Body of pancreas (tissue), 4 donors: Measurements from ENCODE around the gene SERPINA1. TPM values are rescaled to one million over a fixed set of nuclear protein-coding genes. Genes with fewer than 3 reads are reported as not detected.
"Not testable (repeated sequence)": the region's sequence is repeated elsewhere in the genome, so short reads cannot be mapped to it uniquely, and the experiment has no call there.

Source experiments
- ATAC-seq: fragments of 150-250 bp; one replicate; pipeline ENCODE4 v1.9.1; 2016
- DNase-seq, 4 donors: peaks; one replicate each; pipeline ENCODE4 v3.0.0-alpha.2; 2019
- H3K27ac ChIP-seq, 4 donors: fragments of 200-600 bp; sonication (generic); 1 replicate in 3 of 4; 2 replicates in 1 of 4; pipeline versions ENCODE4 v1.5.1 to v1.6.1; 2016 to 2019; ENCODE audit warnings: mild to moderate bottlenecking in 1 of 4, mixed read lengths in 1 of 4, moderate library complexity in 1 of 4
- H3K27me3 ChIP-seq, 2 donors: fragments of 200-600 bp; sonication (generic); one replicate each; pipeline ENCODE4 v1.6.0; 2016; ENCODE audit warnings: mild to moderate bottlenecking in 1 of 2
- H3K36me3 ChIP-seq, 2 donors: fragments of 200-600 bp; sonication (generic); replicated peaks in 1 of 2; 2 replicates each; pipeline ENCODE4 v1.5.1; 2016; ENCODE audit warnings: low read depth in 2 of 2; ENCODE audit not compliant: insufficient read depth in 1 of 2
- H3K4me1 ChIP-seq: fragments of 200-600 bp; sonication (generic); one replicate; pipeline ENCODE4 v1.6.0; 2016
- H3K4me3 ChIP-seq, 2 donors: fragments of 200-600 bp; sonication (generic); 1 replicate in 1 of 2; 2 replicates in 1 of 2; pipeline ENCODE4 v1.5.1; 2016 to 2019
- H3K9me3 ChIP-seq, 3 donors: fragments of 200-600 bp; sonication (generic); 1 replicate in 2 of 3; 2 replicates in 1 of 3; pipeline ENCODE4 v1.5.1; 2016
- POLR2A ChIP-seq, 3 donors: fragments of 450-650 bp; IDR thresholded peaks; one replicate each; pipeline ENCODE4 v1.6.1; 2016; ENCODE audit warnings: antibody characterized with exemption in 3 of 3, mild to moderate bottlenecking in 2 of 3
- WGBS, 2 donors: methylation state at CpG; one replicate each; pipeline ENCODE4 v1.1.5; 2017; 5-methylcytosine and 5-hydroxymethylcytosine counted together
- intact Hi-C: fragments of 100-400 bp; cut with DNase I; formaldehyde crosslinking; loops from one replicate; pipeline ENCODE4 v1.15.1; 2023
- total RNA-seq, 2 donors: library from RNA; depleted of rRNA; stranded (reverse); fragments of >200 nt; gene quantifications; one replicate each; pipeline ENCODE4 v1.1.0, GENCODE V29; 2016
- TF ChIP-seq, protein P1 (sequence below), 7 experiments: fragments of 450-650 bp in 4 of 7; fragments of 200-600 bp in 3 of 7; sonication (generic) in 3 of 7; IDR thresholded peaks; one replicate each; pipeline ENCODE4 v1.5.1; 2016 to 2019; ENCODE audit warnings: antibody characterized with exemption in 7 of 7

Gene SERPINA1
- total RNA-seq, 2 donors from 2014 or later = 77.8 to 86.4 TPM

DNA sequence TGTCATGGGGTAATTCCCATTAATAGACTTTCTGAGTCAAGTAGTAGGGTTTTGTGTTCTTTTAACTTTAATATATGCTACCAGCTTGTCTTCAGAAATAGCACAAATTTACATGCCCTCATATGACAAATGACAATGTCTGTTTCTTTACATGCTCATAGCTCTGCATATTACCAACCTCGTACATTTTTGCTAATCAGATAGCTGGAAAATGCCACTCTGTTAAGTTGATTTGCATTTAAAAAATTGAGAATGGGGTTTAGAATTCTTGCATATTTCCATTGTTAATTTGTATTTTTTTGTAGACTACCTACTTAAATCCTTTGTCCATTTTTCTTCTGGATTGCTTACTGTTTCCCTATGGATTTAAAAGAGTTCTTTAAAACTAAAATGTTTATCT lies 31.2 kb downstream of the SERPINA1 start:
- H3K4me1 ChIP-seq = peaks cover 5% of the 10 kb centered on the region
- TF ChIP-seq, protein P1, sequence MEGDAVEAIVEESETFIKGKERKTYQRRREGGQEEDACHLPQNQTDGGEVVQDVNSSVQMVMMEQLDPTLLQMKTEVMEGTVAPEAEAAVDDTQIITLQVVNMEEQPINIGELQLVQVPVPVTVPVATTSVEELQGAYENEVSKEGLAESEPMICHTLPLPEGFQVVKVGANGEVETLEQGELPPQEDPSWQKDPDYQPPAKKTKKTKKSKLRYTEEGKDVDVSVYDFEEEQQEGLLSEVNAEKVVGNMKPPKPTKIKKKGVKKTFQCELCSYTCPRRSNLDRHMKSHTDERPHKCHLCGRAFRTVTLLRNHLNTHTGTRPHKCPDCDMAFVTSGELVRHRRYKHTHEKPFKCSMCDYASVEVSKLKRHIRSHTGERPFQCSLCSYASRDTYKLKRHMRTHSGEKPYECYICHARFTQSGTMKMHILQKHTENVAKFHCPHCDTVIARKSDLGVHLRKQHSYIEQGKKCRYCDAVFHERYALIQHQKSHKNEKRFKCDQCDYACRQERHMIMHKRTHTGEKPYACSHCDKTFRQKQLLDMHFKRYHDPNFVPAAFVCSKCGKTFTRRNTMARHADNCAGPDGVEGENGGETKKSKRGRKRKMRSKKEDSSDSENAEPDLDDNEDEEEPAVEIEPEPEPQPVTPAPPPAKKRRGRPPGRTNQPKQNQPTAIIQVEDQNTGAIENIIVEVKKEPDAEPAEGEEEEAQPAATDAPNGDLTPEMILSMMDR (IDR thresholded peaks at IDR 0.05) = no peak
- TF ChIP-seq POLR2A (IDR thresholded peaks at IDR 0.05) = no peak
- H3K36me3 ChIP-seq = no peaks in the 10 kb centered on the region
- WGBS, 2 donors = 39 to 46% methylated on average over 1 of the region's 1 CpG
- intact Hi-C loops = no loop called here
- ATAC-seq (no peak), DNase-seq (no peak)
- H3K4me3 ChIP-seq = no peak overlapping the region
- no peaks in the 10 kb centered on the region for H3K9me3 ChIP-seq
- no peaks in the 10 kb centered on the region for H3K27me3 ChIP-seq
- H3K27ac ChIP-seq = no peak overlapping the region

DNA sequence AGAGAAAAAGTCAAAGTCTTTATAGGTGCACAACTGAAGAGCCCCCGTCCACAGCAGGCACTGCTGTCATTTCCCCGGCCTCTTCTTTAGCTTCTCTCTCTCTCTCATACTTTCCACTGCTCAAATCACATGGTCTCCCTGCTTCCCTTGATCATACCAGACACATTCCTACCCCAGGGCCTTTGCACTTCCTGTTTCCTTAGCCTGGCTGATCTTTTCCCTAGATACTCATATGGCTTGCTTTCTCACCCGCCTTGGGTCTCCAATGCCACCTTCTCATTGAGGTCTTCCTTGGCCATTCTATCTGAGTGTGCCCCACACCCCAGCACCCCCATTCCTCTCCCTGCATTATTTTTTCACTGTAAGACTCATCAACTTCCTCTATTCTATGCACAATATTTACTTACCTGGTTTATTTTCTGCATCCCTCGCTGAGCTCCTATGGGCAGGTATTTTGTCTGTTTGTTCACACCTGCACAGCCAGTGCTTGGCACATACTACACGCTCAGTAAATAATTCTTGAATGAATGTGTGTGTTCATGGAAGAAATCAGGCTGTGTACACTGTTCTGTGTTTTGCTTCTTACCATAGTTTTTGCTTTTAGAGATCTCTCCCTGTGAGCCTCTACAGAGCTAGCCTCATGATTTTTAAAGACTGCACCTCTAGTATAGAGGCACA lies 31.9 kb downstream of the SERPINA1 start:
- H3K36me3 ChIP-seq = no peaks in the 10 kb centered on the region
- no peaks in the 10 kb centered on the region for H3K9me3 ChIP-seq
- TF ChIP-seq, protein P1 (IDR thresholded peaks at IDR 0.05) = no peak
- TF ChIP-seq POLR2A (IDR thresholded peaks at IDR 0.05) = no peak
- H3K4me3 ChIP-seq = no peak overlapping the region
- intact Hi-C loops = no loop called here
- DNase-seq = no peak
- no peak for ATAC-seq
- no peak overlapping the region for H3K27ac ChIP-seq
- H3K4me1 ChIP-seq = peaks cover 5% of the 10 kb centered on the region
- no peaks in the 10 kb centered on the region for H3K27me3 ChIP-seq
- 64 to 67% methylated on average over 5 of the region's 5 CpGs for WGBS, 2 donors

DNA sequence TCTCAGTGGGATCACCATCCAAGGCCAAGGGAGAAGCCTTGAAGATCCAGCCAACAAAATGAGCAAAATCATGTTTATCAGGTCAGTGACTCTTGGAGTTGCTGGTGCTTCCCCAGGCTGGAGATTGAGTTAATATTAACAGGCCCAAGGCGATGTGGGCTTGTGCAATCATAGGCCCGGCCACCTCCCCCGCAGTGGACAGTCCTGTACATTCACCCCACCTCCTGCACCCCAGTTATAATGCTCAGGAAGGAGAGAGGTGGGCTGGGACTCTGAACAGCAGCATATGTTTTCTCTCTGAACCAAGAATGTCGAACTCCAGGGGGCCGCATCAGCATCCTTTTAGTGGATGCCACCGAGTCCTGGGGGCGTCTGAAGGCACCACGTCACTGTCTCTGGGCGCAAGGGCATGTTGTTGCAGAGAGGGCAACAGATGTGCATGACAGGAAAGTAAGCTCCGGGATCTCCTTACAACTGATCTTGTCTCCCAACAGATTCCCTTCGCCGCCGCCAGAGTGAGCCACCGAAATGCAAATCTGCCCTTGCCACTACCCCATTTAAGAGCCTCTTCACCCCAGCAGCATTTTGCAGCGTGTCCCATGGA lies 33.1 kb downstream of the SERPINA1 start:
- no peak overlapping the region for H3K4me3 ChIP-seq
- intact Hi-C loops = no loop called here
- no peaks in the 10 kb centered on the region for H3K27me3 ChIP-seq
- ATAC-seq (peak; percentile 59), DNase-seq (peak; percentile 18 to 49 (median 33))
- WGBS, 2 donors = 6 to 21% methylated on average over 15 of the region's 15 CpGs
- TF ChIP-seq, protein P1 (IDR thresholded peaks at IDR 0.05) = peak in 5 of 7 experiments; percentile 17 to 45 (median 20)
- no peak for TF ChIP-seq POLR2A (IDR thresholded peaks at IDR 0.05)
- H3K36me3 ChIP-seq = no peaks in the 10 kb centered on the region
- no peaks in the 10 kb centered on the region for H3K9me3 ChIP-seq
- H3K4me1 ChIP-seq = peaks cover 5% of the 10 kb centered on the region
- H3K27ac ChIP-seq = no peak overlapping the region

DNA sequence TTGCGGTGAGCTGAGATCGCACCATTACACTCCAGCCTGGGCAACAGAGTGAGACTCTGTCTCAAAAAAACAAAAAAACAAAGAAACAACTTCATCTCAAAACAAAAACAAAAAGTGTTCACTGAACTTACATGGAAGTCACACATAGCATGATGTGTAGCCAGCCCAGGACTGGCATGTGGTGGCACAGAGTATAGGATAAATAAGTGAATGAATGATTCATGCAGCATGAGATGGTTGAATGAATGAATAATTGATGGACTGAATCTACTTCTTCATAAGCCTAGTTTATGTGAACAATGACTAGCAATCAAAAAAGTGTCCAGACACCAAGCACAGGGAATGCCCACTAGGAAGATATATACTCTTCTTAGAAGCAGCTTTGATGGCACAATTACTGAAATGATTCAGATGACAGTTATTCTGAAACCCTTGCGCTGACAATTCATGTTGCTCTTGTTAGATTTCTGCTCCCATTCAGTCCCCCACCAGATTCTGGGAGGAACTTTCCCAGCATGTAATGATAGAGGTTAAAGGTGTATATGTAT lies 33.7 kb downstream of the SERPINA1 start:
- no peaks in the 10 kb centered on the region for H3K9me3 ChIP-seq
- no peaks in the 10 kb centered on the region for H3K36me3 ChIP-seq
- 88 to 95% methylated on average over 3 of the region's 3 CpGs for WGBS, 2 donors
- H3K27me3 ChIP-seq = no peaks in the 10 kb centered on the region
- DNase-seq (no peak), ATAC-seq (no peak)
- no peak overlapping the region for H3K4me3 ChIP-seq
- intact Hi-C loops = no loop called here
- H3K27ac ChIP-seq = no peak overlapping the region
- TF ChIP-seq POLR2A (IDR thresholded peaks at IDR 0.05) = no peak
- TF ChIP-seq, protein P1 (IDR thresholded peaks at IDR 0.05) = no peak
- H3K4me1 ChIP-seq = peaks cover 5% of the 10 kb centered on the region

DNA sequence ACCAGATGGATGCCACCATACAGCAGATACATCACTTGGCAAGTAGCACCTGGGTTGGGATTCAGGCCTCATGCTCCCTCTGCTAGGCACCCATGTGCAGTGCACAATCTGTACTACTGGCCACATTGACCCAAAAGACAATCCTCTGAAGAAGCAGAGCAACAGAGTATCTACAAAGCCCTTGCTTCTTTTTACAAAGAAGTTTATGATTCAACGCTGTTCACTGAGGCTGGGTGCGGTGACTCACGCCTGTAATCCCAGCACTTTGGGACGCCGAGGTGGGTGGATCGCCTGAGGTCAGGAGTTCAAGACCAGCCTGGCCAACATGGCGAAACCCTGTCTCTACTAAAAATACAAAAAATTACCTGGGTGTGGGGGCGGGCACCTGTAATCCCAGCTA lies 34.2 kb downstream of the SERPINA1 start:
- intact Hi-C loops = not testable (repeated sequence)
- 83 to 85% methylated on average over 8 of the region's 8 CpGs for WGBS, 2 donors

More for the DNA sequence above, 34.2 kb downstream of the SERPINA1 start:
- H3K4me1 ChIP-seq, H3K4me3 ChIP-seq, ATAC-seq, H3K36me3 ChIP-seq, H3K9me3 ChIP-seq, DNase-seq, H3K27ac ChIP-seq, H3K27me3 ChIP-seq: not testable (repeated sequence)
